Stimulated activated CD4-positive, alpha-beta T cell treated with anti-CD3 and anti-CD28 coated beads, Interleukin-2, amount 100 ng/mL, for 24 hours (primary cell): ENCODE results near the gene CACNA1I.

ENCODE experiments used
- DNase-seq, 2 donors: peaks; one replicate each; pipeline ENCODE4 v3.0.0-alpha.2; 2020

Gene CACNA1I

GRCh38 chr22:39705386-39705785 is 134.8 kb downstream of the CACNA1I start:
- DNase-seq, result no peak

- DNase-seq, result no peak
Measured at GRCh38 chr22:39706376-39707140, 136.0 kb downstream of the CACNA1I start.

DNA sequence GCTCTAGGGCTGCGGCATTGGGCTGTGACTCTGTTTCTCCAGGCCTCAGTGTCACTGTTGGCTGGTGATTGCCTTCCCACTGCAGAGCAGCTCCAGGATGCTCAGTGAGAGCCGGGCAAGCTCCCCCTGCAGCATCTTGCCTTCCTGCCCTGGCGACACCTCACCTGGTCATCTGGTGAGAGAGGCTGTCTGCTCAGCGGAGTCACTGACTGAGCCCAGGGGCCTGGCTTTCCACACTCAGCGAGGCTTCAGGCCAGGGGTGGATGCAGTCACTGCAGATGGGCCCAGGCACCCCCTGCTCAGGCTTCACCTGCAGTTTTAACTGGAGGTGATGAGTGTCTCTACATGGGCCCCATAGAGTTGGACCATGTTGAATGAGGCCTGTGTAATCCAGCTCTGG is 136.8 kb downstream of the CACNA1I start:
- no peak for DNase-seq

DNA sequence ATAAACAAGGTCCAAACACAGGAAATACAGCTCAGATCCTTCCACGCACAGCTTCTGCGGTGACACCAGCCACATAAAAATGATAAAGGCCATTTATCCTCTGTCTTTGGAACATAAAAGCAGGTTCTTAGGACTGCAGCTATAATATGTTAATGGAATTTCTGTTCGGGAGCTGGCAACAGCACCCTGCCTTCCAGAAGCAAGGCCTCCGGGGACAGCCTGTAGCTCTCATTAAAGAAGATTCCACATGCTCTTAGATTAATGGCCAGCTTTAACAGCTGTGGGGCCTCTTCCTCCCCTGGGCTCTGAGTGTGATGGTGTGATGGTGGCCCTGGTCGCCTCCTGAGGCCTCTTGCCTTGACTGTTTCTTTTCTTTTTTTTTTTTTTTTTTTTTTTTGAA is 137.3 kb downstream of the CACNA1I start:
- no peak for DNase-seq

GRCh38 chr22:39710380-39711150 is 140.0 kb downstream of the CACNA1I start:
- DNase-seq, result no peak

DNA sequence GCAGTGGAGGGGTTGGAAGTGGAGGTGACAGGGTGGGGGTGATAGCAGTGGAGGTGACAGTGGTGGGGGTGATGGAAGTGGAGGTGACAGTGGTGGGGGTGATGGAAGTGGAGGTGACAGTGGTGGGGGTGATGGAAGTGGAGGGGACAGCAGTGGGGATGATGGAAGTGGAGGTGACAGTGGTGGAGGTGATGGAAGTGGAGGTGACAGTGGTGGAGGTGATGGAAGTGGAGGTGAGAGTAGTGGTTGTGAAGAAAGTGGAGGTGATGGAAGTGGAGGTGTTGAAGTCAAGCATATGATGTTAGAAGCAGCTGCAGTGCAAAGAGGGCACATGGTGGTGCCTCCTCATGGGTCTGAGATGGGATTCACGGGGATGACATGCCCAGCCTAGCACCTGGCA is 141.5 kb downstream of the CACNA1I start:
- DNase-seq, result no peak

DNA sequence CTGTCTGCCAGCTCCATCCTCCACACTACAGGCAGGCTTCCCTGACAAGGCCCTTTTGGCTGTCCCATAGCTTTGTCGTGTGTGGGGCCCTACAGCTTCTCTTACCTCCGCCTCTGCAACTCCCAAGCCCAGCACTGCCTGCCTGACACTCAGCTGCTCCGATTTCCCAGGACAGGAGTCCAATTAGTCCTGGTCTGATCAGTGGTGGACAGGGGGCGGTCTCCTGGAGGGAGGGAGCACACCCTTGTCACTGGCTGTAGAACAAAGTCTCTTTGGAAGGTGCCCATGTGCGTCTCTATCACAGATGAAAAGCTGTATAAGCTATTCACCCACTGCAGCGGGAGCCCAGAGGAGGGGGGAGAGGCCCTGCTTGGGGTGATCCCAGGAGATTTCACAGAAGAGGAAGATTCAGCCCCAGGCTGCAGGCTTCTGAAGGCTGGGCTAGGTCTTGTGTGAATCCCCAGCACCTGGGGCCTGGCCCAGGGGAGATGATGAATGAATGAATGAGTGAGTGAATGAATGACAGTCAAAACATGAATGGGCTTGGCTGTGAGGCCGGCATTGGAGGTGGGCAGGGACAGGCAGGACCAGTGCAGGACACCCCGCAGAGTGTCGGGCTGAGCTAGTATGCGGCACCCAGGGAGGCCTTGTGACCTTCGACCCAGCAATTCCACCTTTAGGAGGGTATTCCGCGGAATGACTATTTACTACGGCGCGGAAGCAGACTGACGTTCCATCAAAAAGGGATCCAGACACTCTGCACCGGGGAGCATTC is 142.4 kb downstream of the CACNA1I start:
- DNase-seq, result no peak

DNA sequence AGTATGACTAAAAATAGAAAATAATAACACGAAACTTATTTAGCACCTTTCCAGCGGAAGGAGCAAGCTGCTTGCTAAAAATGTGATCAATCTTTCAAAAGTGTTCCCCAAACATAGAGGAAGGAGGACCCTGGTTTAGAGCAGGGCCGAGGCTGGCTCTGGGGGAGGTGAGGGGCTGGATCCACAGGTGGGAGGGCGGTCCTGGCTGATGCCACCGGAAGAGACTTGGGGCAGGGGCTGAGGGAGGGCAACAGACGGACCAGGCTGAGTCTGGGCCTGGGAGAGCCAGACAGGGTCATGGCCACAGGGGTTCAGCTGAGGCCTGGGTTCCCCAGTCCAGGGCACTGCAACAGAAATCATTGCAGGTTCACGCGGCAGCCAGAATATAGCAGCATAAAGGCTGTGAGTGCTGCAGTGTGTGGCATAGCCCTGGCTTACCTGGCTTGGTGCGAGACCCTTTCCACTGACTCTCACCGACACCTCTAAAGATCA is 143.3 kb downstream of the CACNA1I start:
- DNase-seq, result no peak

GRCh38 chr22:39714321-39714720 is 143.8 kb downstream of the CACNA1I start:
- no peak for DNase-seq

DNA sequence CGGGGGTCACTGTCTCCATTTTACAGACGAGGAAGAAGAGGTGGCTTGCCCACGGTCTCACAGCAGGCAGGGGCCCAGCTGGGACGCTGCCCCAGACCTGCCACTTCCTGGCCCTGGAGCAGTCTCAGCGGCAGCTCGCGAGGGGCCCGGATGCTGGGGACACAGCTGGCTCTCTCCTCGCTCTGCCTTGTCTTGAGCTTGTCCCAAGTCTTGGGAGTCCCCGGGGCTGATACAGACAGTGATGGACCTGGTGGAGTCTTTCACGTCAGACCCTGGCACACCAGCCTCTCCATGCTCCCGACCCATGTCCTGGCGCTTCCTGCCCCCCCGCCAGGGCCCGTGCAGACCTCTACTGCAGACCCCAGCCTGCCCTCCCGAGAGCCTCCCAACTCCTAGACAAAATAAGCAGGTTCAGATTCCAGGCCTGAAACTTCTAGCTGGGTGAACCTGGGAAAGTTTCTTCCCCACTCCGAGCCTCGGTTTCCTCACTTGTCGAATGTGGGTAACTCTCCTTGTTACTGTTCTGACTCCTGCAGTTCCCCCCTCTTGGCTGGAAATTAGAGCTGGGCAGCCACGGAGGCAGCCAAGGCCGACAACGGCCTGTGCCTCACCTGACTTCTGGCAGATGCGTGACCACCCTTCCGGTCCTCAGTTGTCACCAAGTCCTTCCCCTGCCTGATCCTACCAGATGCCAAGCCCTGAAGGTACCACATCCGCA is 145.4 kb downstream of the CACNA1I start:
- DNase-seq, result no peak

DNA sequence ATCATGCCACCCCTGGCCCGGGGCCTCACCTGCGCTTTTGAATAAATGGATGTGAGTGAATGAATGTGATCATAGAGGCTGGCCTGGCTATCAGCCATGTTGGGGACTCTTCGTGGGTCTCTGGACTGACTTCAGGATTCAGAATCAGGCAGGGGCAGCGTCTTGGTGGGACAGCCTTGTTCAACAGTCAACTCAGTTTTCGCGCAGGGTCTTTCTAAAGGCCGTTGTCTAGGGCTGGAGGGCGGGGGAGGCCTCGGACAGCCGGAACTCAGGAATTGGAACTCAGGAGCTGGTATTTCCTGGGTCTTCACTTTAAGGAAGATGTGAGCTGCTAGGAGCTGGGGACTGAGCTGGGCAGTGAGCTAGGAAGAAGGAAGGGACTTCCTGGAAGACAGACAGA is 146.0 kb downstream of the CACNA1I start:
- DNase-seq, result no peak

DNA sequence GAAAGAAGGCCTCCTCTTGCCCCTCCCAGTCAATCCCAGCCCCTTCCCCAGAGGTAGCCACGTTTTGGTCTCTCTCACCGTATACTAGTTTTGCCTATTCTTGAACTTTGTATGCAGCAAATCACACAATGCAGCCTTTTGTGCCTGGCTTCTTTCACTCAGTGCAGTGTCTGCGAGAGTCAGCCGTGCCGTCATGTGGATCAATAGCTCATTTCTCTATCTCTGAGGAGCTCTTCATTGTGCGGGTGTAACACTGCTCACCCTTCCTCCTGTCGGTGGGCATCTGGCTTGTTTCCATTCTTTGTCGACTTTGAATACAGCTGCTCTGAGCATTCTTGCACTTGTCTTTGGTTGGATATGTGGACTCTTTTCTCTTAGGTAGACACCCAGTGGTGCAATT is 146.5 kb downstream of the CACNA1I start:
- DNase-seq, result no peak

DNA sequence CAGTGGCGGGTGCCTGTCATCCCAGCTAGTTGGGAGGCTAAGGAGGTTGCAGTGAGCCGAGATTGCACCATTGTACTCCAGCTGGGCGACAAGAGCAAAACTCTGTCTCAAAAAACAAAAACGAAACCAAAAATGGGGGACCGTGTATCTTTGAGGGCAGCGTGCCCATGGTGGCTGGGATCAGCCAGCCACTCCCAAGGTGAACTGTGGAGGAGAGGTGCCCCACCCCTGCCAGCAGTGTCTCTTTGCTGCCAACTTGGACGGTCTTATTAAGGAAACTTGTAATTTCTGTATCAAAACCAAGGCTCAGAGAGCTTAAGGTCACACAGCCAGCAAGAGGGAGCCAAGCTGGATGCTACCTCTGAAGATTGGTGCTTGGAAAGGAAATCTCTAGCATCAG is 147.7 kb downstream of the CACNA1I start:
- no peak for DNase-seq

- no peak for DNase-seq
Measured at GRCh38 chr22:39718921-39719475, 148.4 kb downstream of the CACNA1I start.

DNA sequence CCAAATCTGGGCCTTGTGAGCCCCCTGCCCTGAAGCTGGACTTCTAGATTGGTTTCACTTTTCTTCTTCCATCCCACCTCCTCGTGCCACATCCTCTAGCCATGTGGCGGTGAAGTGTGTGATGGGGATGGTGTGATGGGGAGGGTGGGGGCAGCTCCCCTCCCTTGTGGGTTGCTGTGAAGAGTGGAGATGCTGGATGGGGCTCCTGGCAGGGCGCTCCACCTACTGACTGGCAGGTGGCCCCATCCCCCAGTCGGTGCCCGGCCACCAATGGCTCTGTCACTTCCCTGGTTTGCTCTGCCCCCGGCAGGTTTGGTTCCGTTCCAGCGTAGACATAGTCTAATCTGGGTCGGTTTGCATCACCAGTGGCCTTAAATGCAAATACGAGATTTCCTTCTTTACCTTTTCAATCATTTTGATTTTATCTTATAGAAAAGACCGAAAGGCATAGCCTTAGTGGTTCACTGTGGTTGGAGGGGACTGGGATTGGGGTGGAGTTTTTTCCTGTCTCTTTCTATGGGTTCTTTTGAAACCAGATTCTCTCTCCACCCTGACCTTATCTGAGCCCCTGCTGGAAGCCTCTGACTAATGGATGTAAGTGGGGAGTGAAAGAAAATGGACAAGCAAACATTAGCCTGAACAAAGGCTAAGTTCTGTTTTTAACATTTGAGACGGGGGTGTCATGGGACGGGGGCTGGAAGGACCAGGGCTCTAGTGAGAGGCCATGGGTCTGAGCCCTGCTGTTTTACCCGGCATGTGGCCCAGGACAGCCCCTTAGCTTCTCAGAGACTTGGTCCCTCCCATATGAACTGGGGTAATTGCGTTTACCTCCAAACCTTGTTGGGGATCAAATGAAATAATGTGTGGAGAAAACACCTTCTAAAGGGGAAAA is 149.3 kb downstream of the CACNA1I start:
- no peak for DNase-seq

DNA sequence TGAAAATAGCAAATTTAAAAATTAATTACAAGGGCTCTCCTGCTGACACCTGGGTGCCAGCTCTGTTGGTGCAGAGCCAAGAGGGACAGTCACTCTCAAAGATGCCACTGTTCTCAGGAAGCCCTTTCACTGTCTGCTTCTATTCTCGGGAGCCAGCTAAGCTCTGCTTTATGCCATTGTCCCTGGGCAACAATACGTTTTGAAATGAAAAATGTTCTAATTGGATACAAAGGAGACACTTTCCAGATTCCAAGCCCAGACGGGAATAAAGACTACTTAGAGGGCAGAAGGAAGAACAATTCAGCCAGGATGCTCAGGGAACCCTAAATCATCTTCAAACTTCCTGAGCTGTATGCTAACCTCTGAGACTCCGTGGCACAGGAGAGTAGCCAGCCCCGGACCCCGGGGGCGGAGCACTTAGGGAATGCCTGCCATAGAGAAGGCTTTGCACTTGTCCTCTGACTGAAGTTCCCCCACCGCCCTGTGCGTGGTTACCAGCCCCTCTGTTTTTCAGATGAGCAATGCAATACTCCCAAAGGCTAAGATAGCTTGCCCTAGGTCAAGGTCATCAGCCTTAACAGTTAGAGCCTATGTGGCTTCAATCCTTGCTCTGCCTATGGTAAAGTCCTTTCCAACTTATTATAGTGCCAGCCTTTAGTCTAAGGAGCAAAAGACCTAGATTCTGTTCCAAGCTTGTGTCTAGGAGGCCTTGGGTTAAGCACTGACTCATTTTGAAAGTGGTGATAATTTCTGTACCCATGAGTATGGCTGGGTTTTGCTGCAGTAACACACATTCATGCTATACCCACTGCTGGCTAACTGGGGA is 150.9 kb downstream of the CACNA1I start:
- DNase-seq, result no peak

DNA sequence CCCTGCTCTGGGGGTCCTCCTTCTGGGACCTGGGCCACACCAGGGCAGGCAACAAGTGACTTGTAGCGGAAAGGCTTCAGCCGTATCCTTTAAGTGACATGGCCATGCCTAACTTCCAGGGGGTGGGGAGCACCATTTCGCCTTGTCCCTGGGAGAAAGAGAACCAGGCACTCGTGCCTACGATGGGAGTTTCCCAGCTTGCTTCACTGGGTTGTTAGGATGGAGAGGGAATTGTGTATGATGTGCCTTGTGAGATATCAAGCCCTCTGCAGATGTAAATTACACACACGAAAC is 151.4 kb downstream of the CACNA1I start:
- DNase-seq, result no peak

DNA sequence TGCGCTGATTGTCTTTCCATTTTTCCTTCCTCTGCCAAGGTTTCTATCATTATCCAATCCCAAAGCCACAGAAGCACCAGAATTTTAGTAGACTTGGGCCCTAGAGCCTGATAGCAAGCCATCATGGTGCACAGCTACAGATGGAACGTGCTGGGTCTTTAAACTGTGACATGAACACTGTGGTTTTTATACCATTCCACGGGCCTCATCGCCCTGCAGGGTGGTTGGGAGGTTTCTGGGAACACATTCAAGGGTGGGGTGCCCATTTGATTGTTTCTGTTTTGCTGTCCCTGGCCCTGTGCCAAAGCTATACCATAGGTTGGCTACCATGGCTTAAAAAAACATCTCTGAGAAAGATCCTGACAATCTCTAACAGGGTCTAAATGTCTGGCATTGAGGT is 151.9 kb downstream of the CACNA1I start:
- DNase-seq, result no peak

DNA sequence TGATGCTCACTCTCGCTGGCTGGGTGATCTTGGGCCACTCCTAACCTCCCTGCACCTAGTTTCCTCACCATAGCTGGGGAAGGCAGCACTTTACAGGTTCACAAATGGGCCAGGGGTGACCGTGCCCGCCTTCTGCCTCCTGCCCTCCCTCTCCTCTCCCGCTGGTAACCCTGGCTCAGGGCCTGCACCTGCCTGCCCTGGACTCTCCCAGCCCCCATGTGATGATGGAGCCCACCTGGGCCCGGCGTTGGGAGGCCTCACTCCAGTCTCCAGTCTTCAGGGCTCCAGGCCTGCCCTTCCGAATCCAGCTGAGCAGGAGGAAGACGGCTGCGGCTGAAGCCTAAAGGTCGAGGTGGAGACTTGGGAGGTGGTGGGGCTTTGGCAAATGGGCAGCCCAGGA is 152.9 kb downstream of the CACNA1I start:
- DNase-seq, result no peak

- no peak for DNase-seq
Measured at GRCh38 chr22:39723899-39724351, 153.4 kb downstream of the CACNA1I start.

DNA sequence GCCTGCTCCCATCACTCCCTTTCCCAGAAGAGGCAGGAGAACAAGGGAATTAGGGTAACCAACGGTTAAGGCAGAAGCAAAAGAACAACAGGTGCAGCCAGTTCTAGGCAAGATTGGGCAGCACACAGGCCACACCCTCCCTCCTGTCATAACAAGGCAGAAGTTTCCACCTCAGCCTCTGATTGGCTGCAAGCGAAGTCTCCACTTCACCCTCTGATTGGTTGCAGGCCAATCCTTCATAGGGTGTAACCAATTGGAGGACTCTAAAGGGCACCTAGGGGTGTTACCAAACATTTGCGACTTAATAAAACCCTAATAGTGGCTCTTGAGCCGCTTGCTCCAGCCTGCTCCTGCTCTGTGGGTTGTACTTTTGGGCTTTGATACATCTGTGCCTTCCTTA is 153.8 kb downstream of the CACNA1I start:
- DNase-seq, result no peak
